Measurements from ENCODE around the gene COL5A2. TPM values are rescaled to one million over a fixed set of nuclear protein-coding genes. Genes with fewer than 3 reads are reported as not detected.

Gene COL5A2
- total and polyA plus RNA-seq, 9 of the 15 experiments (the other 6 are each of a cell fraction or from before 2014, with no cell fraction given): 0.01 to 0.54 (median 0.19) TPM

- TF ChIP-seq, protein P1, sequence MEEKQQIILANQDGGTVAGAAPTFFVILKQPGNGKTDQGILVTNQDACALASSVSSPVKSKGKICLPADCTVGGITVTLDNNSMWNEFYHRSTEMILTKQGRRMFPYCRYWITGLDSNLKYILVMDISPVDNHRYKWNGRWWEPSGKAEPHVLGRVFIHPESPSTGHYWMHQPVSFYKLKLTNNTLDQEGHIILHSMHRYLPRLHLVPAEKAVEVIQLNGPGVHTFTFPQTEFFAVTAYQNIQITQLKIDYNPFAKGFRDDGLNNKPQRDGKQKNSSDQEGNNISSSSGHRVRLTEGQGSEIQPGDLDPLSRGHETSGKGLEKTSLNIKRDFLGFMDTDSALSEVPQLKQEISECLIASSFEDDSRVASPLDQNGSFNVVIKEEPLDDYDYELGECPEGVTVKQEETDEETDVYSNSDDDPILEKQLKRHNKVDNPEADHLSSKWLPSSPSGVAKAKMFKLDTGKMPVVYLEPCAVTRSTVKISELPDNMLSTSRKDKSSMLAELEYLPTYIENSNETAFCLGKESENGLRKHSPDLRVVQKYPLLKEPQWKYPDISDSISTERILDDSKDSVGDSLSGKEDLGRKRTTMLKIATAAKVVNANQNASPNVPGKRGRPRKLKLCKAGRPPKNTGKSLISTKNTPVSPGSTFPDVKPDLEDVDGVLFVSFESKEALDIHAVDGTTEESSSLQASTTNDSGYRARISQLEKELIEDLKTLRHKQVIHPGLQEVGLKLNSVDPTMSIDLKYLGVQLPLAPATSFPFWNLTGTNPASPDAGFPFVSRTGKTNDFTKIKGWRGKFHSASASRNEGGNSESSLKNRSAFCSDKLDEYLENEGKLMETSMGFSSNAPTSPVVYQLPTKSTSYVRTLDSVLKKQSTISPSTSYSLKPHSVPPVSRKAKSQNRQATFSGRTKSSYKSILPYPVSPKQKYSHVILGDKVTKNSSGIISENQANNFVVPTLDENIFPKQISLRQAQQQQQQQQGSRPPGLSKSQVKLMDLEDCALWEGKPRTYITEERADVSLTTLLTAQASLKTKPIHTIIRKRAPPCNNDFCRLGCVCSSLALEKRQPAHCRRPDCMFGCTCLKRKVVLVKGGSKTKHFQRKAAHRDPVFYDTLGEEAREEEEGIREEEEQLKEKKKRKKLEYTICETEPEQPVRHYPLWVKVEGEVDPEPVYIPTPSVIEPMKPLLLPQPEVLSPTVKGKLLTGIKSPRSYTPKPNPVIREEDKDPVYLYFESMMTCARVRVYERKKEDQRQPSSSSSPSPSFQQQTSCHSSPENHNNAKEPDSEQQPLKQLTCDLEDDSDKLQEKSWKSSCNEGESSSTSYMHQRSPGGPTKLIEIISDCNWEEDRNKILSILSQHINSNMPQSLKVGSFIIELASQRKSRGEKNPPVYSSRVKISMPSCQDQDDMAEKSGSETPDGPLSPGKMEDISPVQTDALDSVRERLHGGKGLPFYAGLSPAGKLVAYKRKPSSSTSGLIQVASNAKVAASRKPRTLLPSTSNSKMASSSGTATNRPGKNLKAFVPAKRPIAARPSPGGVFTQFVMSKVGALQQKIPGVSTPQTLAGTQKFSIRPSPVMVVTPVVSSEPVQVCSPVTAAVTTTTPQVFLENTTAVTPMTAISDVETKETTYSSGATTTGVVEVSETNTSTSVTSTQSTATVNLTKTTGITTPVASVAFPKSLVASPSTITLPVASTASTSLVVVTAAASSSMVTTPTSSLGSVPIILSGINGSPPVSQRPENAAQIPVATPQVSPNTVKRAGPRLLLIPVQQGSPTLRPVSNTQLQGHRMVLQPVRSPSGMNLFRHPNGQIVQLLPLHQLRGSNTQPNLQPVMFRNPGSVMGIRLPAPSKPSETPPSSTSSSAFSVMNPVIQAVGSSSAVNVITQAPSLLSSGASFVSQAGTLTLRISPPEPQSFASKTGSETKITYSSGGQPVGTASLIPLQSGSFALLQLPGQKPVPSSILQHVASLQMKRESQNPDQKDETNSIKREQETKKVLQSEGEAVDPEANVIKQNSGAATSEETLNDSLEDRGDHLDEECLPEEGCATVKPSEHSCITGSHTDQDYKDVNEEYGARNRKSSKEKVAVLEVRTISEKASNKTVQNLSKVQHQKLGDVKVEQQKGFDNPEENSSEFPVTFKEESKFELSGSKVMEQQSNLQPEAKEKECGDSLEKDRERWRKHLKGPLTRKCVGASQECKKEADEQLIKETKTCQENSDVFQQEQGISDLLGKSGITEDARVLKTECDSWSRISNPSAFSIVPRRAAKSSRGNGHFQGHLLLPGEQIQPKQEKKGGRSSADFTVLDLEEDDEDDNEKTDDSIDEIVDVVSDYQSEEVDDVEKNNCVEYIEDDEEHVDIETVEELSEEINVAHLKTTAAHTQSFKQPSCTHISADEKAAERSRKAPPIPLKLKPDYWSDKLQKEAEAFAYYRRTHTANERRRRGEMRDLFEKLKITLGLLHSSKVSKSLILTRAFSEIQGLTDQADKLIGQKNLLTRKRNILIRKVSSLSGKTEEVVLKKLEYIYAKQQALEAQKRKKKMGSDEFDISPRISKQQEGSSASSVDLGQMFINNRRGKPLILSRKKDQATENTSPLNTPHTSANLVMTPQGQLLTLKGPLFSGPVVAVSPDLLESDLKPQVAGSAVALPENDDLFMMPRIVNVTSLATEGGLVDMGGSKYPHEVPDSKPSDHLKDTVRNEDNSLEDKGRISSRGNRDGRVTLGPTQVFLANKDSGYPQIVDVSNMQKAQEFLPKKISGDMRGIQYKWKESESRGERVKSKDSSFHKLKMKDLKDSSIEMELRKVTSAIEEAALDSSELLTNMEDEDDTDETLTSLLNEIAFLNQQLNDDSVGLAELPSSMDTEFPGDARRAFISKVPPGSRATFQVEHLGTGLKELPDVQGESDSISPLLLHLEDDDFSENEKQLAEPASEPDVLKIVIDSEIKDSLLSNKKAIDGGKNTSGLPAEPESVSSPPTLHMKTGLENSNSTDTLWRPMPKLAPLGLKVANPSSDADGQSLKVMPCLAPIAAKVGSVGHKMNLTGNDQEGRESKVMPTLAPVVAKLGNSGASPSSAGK (IDR thresholded peaks at IDR 0.05): no peak
- no peak for TF ChIP-seq ZNF140 (CRISPR knock-in tag; IDR thresholded peaks at IDR 0.05)
- TF ChIP-seq SIX5 (IDR thresholded peaks at IDR 0.05; ENCODE audit: borderline replicate concordance in 1 of 2, insufficient read depth in 1 of 2, low read depth in 1 of 2, low read length in 2 of 2): no peak
Measured at GRCh38 chr2:189157456-189157855, 22.1 kb downstream of the COL5A2 start (continued).
